NOMO-1 treated with DMSO at 0.1 percent for 48 hours (cell line): ENCODE results near the gene IFITM5.
A peak's percentile ranks its signal among the peaks of the same experiment; 100 is the strongest.

Experiments
- DNase-seq: peaks from one replicate; lab custom pipeline; 2025; ENCODE audit not compliant: unreplicated experiment; lab: John Stamatoyannopoulos, UW

IFITM5 gene

GRCh38 chr11:269146-269890 lies 30.0 kb downstream of the IFITM5 start:
- peak; percentile 95 for DNase-seq

GRCh38 chr11:268716-269145 lies 30.6 kb downstream of the IFITM5 start:
- peak; percentile 91 for DNase-seq

- DNase-seq, result no peak
Observed at GRCh38 chr11:267491-267994, 31.8 kb downstream of the IFITM5 start.

DNA sequence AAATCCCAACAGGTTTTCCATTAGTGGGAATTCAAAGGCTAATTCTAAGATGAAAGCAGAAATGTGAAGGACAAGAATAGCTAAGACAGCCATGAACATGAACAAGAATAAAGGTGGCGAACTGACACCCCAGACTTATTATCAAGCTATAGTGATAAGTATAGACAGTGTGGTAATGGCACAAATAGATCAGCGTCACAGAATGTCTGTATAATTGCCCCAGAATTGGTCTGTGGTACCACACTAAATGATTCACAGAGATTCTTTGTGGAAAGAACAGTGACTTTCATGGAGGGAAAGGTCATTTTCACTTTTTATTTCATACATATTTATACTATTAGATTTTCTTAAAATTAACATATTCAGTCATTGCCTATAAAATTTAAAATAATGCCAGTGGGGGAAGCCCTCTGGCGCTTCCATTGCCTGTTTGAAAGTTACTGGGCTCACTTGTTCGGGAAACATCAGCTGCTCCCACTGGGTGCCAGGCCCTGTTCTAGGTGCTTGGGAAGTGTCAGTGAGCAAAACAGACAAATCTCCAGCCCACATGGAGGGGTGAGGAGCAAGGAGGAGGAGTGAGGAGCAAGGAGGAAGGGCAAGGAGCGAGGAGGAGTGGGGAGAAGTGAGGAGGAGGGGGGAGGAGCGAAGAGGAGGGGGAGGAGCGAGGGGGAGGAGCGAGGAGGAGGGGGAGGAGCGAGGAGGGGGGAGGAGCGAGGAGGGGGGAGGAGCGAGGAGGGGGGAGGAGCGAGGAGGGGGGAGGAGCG lies 32.5 kb downstream of the IFITM5 start:
- peak; percentile 27 for DNase-seq

- no peak for DNase-seq
Observed at GRCh38 chr11:261624-262023, 37.7 kb downstream of the IFITM5 start.

- no peak for DNase-seq
Observed at GRCh38 chr11:259413-259812, 39.9 kb downstream of the IFITM5 start.

GRCh38 chr11:257766-258493 lies 41.4 kb downstream of the IFITM5 start:
- no peak for DNase-seq

DNA sequence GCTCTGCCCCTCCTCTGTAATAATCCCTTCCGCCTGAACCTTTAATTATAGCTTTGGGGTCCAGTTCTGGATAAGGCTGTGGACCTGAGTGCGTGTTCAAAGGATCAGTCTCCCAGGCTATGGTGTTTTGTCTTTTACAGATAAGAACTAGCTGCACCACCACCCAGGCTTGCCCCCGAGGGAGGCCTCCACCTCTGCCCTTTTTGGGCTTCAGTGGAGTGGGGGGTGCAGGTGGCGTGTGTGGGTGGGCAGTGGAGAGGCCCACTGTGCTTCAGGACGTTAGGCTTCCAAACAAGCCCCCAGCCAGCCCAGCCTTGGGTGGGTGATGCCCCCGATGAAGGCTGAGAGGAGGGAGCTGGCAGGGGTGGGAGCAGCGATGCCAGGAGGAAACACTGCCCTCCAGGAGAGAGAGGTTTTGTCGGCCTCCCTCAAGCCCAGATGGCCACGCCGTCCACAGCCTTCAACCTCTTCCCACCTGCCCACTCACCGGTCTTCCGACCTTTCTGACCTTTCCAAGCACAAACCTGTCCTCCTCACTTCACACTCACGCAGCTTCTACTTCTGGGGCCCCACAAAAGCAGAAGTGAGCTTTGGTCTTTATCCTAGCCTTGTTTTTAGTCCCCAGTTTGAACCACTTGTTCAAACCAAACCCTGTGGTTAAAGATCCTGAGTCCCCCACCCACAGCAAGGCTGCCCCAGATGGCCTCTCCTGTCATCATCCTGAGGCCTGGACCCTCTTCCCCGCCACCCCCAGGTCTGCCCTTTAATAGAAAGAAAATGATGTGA lies 42.2 kb downstream of the IFITM5 start:
- DNase-seq, result peak; percentile 59

GRCh38 chr11:255816-256215 lies 43.5 kb downstream of the IFITM5 start:
- no peak for DNase-seq

- peak; percentile 12 for DNase-seq
Observed at GRCh38 chr11:255176-255575, 44.1 kb downstream of the IFITM5 start.

DNA sequence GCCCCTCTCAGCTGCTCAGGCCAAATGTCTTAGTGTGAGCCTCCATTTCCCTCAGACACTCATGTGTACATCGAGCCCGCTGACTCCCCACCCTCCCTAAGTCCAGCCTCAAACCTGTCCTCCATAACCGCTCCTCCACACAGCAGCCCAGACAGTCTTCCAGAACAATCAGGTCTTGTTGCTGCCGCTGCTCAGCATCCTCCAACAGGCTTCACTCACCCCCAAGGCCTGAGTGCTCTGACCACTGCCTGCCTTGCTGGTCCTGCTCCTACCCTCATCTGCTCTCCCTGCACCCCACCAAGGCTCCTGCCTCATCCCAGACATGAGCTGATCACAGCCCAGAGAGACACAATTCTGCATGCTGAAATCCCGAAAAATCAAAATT lies 45.4 kb downstream of the IFITM5 start:
- DNase-seq, result no peak

DNA sequence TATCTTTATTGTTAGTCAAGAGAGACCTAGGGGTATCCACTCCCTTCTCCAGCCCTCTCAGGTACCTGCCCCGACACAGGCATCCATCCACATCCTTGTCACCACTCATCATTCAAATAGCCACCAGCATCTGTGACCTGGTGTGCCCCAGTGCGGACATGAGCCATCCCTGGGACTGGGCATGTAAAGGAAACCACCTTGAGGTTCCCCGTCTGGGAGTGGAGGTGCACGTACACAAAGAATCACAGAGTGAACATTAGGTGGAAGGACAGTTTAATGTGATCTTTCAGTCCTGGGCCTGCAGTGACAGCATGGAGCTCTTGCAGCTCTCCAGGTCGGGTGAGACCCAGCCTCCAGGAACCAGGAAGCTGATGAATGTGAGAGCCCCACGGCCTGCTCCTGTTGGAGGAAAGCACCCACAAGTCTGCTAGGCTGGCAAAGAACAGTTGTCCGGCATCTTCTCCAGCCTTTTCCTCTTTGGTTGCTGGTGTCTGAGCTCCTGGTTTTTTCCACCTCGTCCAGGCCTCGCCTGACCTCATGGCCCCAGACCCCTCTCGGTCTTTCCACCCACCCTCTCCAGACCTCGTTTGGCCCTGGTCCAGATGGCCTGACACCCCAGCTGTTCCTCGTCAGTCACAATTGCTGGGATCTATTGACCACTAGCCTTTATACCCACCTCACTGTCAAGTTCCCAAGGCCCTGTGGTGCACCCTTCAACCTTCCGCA lies 46.0 kb downstream of the IFITM5 start:
- DNase-seq, result no peak

- DNase-seq, result no peak
Observed at GRCh38 chr11:252666-253065, 46.7 kb downstream of the IFITM5 start.

- no peak for DNase-seq
Observed at GRCh38 chr11:251550-251949, 47.8 kb downstream of the IFITM5 start.

- DNase-seq, result peak; percentile 38
Observed at GRCh38 chr11:250740-251299, 48.5 kb downstream of the IFITM5 start.

DNA sequence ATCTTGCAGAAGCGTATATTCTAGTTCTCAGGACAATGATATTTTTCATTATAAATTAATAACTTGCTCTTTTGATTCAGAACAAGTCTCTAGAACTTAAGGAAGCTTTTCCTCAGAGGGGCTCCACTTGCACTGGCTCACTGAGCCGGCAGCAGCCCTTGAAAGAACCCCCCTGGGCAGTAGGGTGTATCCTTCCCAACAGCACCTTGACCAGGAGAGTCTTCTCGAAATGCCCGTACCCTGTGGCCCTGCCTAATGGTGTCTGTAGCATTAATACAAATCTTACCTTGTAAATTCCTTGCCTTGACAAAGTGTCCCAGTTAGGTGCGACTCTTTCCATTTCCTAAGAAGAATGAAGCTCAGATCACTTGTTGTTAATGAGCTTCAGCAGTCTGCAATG lies 49.1 kb downstream of the IFITM5 start:
- DNase-seq, result no peak

DNA sequence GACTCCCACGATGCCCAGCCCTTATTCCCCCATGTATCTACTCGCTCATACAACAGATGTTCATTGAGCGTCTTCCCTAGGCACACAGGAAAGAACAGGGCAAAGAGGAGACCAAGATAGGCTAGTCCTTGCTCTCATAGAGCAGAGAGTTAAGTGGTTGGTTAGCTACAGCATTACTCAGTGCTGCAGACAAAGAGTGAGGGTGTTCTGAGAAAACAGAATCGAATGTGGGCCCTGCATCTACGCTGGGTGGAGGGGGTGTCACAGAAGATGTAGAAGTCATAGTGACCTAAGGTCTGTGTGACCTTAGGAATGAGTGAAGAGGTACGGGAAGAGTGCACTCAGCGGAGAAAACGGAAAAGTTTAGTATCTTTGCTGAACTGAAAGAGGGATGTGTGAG lies 50.3 kb downstream of the IFITM5 start:
- no peak for DNase-seq
